ENCODE data around the gene RDH12.

RDH12 gene

DNA sequence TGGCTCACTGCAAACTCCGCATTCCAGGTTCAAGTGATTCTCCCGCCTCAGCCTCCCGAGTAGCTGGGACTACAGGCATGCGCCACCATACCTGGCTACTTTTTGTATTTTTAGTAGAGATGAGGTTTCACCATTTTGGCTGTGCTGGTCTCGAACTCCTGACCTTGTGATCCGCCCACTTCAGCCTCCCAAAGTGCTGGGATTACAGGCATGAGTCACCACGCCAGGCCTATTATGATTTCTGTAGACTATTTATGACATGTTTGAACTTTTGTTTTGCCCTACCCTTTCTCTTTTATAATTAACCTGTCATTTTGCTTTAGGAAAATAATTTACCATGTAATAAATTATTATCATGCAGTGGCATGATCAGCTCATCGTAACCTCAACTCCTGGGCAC lies at the start of gene RDH12:
TSS of gene RDH12 (plus strand) at position 395 of the 400 bp plus-strand sequence. CDS start 20,757 bp downstream, outside the sequence.
- DNase-seq (ENCODE audit: low read depth) = peak; percentile 17

DNA sequence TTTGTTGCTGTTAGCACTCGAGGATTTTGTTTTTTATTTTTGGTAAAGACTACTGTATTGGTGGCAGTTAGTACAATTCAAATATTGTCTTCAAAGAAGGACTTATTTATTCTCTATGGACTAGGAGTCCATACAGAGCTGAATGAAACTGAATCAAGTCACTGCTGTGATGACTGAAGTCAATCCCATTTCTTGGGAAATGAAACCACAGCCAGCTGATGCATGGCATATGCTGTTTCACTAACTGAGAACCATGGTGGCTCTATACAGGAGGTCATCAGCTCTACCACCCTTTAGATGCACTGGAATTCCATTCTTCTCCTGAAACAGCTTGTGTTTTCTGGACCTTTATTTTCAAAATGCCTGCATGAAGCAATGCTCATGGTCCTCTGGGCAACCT lies 49.5 kb upstream of the RDH12 start:
- no peak for DNase-seq (ENCODE audit: low read depth)

DNA sequence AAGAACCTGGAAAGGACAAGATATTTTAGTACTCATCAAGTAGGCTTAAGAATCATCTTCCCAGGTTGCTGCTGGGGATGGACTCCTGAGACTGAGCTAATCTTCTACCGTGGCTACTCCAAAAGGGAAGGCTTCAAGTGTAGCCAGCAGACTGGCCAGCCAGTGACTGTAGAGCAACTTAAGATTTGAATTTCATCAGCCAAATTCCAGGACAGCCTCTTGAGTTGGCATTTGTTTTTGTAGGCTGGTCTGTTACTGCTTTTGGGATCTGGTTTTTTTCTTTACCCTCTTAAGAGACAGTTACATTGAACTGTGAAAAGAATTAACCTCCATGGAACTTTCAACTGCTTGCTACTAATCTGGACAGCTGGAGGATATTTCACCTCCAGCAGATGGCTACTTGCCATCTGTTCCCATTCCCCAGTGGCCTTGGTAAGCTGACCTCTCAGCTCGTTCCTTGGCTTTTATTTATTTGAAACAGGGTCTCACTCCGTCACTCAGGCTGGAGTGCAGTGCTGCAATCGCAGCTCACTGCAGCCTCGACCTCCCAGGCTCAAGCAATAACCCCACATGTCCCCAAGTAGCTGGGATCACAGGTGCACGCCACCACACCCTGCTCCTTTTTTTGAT lies 47.9 kb upstream of the RDH12 start:
- no peak for DNase-seq (ENCODE audit: low read depth)

DNA sequence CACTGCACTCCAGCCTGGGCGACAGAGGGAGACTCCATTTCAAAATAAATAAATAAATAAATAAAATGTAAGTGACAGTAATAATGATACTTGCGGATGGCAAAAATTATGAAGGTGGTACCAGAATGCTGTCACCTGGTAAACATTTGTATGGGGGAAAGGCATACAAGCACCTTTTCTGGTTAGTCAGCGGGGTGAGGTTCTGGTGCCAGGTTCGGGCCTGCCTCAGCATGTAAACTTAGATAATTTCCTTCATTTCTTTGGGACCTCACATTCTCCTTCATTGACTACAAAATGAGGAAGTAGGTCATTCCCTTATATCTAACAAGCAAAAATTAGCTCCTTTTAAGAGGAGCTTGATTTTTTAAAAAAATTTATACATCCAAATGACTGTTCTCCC lies 38.1 kb upstream of the RDH12 start:
- no peak for DNase-seq (ENCODE audit: low read depth)

DNA sequence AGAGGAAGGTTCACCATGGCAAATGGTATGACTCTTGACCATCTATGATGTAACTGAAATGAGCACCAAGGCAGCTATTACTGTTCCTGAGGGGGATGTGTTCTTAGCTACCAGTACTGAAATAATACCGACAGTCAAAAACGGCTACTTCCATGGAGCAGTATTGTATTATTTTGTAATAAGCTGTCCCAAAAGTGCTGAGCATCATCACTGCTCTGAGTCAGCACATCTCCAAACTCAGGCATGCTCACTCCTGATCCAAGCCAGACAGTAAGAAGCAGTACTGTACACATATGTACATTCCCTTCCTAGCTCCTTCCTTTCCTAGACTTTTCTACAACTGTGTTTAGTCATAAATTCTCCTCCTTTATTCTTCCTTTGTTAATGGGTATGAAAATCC lies 35.8 kb upstream of the RDH12 start:
- peak; percentile 25 for DNase-seq (ENCODE audit: low read depth)

DNA sequence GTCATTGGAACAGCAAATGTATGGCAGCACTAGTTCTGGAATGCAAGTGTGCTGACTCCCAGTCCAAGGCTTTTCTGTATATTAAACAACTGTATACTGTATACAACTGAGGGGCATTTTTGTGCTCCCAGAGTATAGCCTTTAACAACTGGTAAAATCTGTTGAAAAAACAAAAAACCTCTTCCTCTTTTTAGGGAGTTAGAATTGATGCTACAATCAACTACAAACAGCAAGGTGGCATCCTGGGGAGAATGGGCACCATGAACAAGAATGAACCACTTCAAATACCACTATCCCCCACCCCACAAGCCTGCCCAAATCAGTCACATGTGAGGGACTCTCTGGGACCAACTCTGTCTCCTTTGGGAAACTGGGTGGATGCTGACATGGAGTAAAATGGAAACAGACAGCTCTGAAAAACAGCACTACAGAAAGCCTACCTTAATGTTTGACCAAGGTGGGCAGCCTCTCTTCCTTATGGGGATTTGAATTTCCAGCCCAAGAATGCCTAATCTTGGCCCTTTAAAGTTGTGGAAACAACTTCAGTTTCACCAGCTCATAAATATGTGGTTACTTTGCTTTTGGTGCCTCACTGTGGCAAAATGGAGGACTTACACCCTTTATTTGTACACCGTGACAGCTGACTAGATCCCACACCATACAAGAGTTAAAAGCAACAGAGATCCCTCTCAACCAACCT lies 34.8 kb upstream of the RDH12 start:
- peak; percentile 72 for DNase-seq (ENCODE audit: low read depth)

DNA sequence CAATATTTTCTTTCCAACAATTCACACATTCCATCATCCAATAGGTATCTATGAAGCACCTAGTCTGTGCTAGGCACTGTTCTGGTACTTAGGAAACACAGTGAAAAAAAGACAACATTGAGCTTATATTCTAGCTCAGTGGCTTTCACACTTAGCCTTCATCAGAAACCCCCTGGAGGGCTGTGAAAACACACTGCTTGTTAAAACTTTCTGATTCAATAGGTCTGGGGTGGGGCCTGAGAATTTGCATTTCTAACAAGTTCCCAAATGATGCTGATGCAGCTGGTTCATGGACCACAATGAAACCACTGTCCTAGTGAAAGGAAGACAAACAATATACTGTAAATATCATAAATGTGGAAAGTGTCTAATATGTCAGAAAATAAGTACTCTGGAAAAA lies 33.1 kb upstream of the RDH12 start:
- DNase-seq (ENCODE audit: low read depth) = no peak

DNA sequence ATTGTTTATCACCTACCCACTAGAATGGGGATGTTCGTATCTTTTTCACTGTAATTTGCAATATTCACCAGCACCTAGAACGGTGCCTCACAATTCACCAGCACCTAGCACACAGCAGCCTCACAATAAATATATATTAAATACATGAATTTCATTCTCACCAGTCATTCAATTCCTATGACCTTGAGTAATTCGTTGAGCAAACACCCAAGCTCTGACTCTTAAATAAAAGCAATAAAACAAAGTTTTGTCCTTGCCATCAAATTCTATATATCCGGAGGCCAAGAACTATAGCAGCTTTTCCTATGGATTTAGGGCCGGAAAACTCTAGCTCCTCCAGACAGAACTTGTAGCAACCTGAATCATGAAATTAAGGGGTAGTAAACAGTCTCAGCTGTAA lies 28.2 kb upstream of the RDH12 start:
- DNase-seq (ENCODE audit: low read depth) = peak; percentile 52

DNA sequence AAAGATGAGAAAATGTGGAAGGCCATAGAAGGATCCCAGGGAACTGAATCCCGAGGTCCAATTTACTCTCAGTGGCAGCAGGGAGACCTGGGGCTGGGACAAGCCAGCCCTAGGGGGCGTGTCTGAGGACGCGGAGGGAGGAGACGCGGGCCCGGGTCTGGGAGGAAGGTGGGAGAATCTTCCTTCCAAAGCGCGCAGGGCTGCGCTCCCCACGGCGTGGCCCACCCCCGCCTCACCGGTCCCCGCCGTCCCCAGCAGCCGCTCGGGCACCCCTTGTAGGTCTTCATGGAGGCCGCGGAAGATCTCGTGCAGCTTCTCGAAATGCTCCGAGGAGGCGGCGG lies 27.6 kb upstream of the RDH12 start:
- DNase-seq (ENCODE audit: low read depth) = peak; percentile 76

DNA sequence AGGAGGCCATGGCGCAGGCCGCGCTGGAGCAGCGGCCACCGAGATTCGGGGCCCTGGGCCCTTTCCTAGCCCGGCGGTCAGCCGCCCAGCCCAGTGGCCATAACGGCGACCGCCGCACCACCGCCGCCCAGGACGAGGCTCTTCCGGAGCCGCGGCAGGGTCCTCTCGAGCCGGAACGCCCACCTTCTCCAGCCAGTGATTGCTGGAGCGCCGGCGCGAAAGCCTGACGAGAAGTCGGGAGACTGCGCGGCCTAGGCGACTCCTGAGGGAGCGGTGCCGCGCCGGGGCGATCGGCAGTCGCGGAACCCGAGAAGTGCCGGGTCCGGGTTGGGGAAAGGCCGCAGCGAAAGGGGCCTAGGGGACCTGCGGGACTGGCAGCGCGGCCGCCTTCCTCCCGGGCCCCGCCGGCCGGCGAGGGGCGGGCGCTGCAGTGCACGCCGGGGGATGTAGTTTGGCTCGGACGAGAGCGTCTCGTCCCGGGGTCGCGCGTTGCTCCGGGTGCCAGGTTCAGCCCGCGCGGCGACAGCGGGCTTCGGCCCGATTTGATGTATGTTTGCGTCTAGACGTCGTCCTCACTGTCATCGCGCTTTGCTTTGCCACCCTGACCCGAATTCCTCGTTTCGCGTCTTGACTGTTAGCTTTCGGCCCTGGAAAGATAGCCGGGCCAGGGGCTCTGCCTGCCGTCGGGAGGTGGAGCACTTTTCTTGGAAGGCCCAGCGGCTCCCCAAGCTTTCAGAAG lies 27.0 kb upstream of the RDH12 start, which contains the start of gene VTI1B:
TSS of gene VTI1B (minus strand) at position 153 of the 739 bp plus-strand sequence. CDS start at position 10, 143 bp downstream.
- peak; percentile 82 for DNase-seq (ENCODE audit: low read depth)

DNA sequence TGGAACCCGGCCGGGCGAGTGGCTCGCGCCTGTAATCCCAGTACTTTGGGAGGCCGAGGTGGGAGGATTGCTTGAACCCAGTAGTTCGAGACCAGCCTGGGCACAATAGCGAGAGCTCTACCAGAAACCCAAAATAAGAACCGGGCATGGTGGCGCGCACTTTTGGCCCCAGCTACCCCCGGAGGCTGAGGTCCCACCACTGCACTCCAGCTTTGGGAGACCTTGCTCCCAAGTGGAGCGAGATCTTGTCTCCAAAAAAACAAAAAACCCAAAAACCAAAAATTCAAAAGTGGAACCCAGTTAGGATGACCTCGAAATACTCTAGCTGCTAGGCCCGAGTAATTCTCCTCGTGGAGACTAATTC lies 26.5 kb upstream of the RDH12 start:
- DNase-seq (ENCODE audit: low read depth) = no peak

DNA sequence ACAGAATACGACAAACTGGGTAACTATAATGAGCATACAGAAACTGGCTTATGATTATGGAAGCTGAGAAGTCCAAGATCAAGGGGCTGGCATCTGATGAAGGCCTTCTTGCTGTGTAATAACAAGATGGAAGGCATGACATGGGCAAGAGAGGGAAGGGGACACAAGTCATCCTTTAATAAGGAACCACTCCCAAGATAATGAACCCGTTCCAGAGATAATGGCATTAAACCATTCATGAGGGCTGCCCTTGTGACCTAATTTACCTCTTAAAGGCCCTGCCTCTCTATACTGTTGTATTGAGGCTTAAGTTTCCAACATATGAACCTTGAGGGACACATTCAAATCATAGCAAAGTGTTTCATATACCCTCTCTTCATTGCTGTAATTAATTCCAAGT lies 22.7 kb upstream of the RDH12 start:
- DNase-seq (ENCODE audit: low read depth) = no peak

DNA sequence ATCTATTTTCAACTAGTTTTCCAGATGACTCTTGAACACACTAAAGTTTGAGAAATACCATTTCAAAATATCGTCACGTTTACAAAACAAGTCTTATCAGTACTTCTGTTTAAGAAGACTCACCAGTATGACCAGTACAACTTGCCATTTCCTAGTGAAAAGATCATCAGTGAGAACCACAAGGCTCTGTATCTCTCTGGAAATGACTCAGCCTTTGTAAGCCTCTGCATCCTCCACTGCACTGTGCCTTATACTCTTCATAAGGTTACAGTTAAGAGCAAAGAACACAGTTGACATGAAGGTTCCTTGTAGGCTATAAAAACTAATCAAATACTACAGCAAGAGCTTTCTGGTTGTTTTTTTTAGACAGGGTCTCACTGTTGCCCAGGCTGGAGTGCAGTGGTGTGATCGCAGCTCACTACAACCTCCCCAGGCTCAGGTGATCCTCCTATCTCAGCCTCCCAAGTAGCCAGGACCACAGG lies 21.5 kb upstream of the RDH12 start:
- DNase-seq (ENCODE audit: low read depth) = peak; percentile 96

DNA sequence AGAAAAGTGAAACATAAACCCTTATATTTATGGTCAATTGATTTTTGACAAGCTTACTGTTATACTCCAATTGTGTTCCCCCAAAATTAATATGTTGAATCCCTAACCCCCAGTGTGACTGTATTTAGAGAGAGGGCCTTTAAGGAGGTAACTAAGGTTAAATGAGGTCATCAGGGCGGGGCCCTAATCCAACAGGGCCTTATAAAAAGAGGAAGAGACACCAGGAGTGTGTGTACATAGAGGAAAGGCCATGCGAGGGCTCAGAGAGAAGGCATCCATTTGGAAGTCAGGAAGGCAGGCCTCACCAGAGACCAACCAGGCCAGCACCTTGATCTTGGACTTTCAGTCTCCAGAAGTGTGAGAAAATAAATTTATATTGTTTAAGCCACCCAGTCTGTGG lies 20.7 kb upstream of the RDH12 start:
- peak; percentile 37 for DNase-seq (ENCODE audit: low read depth)

DNA sequence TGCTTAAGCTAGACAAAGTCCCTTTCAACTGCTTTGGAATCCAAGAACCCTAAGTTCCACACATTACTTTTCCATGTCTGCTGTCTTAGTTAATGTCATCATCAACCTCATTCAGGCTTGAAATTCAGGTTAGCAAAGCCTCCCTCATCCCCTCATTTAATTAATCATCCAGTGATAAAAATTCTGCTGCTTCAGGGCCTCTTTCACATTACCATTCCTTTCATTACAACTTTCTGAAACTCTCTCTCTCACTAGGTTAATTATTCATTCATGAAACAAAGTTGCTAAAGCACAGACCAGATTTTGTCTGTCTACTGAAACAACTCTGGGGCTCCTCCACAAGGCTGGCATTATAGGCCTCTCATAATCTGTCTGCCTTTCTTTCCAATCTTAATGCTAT lies 17.8 kb upstream of the RDH12 start:
- DNase-seq (ENCODE audit: low read depth) = no peak

DNA sequence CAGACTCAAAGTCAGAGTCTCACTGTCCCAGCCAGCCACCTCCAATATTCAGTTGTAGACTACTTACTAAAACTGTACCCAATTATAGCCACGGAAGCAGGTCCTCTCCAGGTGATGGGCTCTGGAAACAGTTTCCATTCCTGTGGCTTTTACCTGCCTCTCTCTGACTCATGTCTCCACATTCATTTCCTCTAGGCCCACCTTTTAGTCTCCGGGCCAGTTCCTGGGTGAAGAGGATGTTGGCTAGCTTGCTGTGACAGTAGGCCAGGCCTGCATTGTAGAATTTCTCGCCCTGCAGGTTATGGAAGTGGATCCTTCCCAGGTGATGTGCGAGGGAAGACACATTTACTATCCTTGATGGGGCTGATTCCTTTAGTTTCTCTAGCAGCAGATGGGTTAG lies 11.7 kb upstream of the RDH12 start:
- no peak for DNase-seq (ENCODE audit: low read depth)

DNA sequence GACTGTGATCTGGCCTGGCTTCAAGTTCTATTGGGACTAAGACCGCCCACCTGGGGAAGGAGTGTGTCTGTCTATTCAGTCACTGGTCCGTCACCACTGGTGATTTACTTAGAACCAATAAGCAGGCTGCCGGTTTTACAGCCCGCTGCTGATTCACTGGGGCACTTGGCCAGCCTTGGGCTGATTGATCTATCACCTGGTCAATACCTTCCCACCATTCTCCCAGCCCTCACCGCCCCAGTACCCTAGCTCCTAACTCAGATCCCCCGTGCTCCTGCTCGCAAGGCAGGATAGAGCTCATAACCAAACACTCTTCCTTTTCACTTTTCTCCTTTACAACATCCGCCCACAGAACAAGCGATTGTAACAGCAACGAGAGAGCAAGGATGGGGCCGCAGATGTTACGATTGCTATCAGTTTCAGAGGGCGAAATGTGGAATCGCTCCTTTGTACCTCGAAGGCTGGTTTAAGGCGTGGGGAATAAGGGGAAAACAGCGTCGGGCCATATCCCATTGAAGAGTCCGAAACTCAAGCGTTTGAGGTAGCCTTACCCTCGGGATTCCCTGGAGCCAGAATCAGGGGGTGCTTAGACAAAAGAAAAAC lies 6.8 kb upstream of the RDH12 start:
- peak; percentile 97 for DNase-seq (ENCODE audit: low read depth)

DNA sequence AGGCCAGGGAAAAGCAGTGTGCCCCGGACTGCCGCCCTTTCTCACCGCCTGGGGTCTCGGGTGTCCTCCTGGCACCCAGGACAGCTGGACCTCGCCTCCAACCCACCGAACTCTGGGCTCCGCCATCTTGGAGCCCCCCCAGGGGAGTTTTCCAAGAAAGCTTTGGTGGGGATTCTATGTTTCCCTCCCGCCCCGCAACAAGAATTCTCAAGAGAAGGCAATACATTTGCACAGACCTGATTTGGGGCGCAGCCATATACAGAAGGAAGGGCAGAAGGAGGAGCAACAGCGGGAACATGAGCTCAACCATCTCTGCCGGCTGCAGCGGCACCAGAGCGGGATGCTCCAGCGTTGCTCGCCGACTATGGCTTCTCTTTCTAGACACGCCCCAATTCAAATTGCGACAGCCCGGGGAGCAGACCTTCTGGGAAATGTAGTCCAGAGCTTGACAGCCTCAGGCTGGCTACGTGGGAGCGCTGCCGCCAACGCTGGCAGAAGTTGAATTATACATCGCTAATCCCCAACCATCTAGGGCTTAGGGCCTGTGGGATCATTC lies 6.2 kb upstream of the RDH12 start, which contains the start of gene RDH11:
TSS of gene RDH11 (minus strand) at position 371 of the 556 bp plus-strand sequence. CDS start at position 310, 61 bp downstream.
- DNase-seq (ENCODE audit: low read depth) = peak; percentile 95

DNA sequence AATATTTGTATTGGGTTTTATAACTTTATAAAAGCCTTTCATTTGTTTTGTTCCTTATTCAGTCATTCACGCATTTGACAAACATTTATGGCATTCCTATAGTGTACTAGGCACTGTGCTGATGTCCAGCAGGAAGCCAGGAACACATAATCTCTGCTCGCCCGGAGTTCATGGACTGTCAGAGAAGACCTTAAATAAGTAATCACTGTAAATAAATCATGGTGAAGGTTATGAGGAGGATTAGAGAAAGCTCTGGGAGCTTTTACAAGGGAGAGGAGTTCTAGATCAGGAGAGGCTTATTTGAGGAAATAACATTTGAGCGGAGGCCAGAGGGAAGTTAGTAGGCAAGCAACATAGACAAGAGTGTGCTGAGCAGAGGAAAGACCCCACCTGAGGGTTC lies 4.7 kb upstream of the RDH12 start:
- no peak for DNase-seq (ENCODE audit: low read depth)

DNA sequence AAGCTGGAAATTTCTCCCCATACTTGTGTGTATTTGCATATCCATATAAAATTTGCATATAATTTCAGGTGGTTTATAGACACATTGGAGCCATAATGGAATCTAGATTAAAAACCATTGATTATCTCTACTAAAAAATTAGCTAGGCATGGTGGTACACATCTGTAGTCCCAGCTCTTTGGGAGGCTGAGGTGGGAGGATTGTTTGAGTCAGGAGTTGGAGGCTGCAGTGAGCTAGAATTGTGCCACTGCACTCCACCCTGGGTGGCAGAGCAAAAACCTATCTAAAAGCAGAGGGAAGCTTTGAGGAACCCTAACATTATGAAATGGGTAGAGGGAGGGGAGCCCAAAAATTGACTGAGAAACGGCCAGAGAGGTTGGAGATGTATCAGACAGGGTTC lies 3.5 kb upstream of the RDH12 start:
- DNase-seq (ENCODE audit: low read depth) = no peak

DNA sequence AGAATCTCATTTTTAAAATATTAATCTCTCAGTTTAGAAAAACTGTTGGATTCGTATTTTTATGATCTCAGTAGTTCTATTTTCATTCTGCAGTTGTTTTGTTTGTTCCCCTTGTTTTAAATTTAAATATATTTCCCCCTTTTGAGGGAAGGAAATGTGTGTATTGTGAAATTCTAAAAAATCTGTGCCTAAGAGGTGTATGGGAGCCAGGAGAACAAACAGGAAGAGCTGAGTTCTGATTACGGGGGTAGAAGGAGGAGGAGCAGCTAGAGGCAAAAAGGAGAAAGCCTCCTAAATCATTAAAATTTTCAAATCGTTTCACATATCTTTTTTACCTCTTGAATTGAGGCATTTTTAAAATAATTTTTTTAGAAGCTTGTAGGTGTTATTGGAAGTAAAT lies 2.3 kb downstream of the RDH12 start:
- no peak for DNase-seq (ENCODE audit: low read depth)

DNA sequence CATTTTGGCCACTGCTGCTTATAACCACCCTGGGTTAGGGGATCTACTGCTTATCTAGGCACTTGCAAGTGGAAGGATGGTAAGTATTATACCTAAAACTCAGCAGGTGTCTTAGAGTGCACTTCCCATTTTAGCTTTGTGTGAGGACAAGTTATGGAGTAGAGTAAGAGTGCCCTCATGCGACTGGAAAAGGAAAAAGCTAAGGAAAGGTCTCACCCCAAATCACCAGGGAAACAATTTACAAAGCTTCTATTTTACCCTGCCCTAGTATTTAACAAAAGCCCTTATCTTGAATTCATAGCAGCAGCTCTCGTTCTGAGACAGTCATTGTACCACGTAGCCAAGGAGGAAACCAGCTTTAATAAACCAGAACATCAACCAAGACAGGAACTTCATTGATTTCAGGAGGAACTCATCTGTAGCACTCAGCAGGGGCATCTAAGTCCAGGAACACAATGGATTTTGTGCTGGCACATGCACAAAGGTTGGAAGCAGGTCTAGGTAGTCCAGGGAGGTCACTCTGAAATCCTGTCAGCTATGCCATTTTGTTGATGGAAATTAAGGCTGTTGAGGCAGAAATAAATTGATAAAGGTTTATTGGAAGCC lies 2.9 kb downstream of the RDH12 start:
- peak; percentile 71 for DNase-seq (ENCODE audit: low read depth)
